LNCAP (cell line): ENCODE results near the gene SH3BP4.

Source experiments
- TF ChIP-seq, protein P1 (sequence below): fragments of 450-650 bp; IDR thresholded peaks from 2 replicates; pipeline ENCODE4 v1.5.1; 2017; ENCODE audit warnings: mild to moderate bottlenecking

SH3BP4 gene

GRCh38 chr2:234969306-234970098 is 17.7 kb downstream of the SH3BP4 start:
- TF ChIP-seq, protein P1, sequence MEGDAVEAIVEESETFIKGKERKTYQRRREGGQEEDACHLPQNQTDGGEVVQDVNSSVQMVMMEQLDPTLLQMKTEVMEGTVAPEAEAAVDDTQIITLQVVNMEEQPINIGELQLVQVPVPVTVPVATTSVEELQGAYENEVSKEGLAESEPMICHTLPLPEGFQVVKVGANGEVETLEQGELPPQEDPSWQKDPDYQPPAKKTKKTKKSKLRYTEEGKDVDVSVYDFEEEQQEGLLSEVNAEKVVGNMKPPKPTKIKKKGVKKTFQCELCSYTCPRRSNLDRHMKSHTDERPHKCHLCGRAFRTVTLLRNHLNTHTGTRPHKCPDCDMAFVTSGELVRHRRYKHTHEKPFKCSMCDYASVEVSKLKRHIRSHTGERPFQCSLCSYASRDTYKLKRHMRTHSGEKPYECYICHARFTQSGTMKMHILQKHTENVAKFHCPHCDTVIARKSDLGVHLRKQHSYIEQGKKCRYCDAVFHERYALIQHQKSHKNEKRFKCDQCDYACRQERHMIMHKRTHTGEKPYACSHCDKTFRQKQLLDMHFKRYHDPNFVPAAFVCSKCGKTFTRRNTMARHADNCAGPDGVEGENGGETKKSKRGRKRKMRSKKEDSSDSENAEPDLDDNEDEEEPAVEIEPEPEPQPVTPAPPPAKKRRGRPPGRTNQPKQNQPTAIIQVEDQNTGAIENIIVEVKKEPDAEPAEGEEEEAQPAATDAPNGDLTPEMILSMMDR, result no peak

- TF ChIP-seq, protein P1, result no peak
These were observed 18.3 kb downstream of the SH3BP4 start for GRCh38 chr2:234970099-234970440.

- TF ChIP-seq, protein P1, result no peak
These were observed 18.7 kb downstream of the SH3BP4 start for GRCh38 chr2:234970477-234970882.

- TF ChIP-seq, protein P1, result no peak
These were observed 19.7 kb downstream of the SH3BP4 start for GRCh38 chr2:234971496-234971895.

GRCh38 chr2:234973008-234973407 is 21.2 kb downstream of the SH3BP4 start:
- TF ChIP-seq, protein P1, result no peak

DNA sequence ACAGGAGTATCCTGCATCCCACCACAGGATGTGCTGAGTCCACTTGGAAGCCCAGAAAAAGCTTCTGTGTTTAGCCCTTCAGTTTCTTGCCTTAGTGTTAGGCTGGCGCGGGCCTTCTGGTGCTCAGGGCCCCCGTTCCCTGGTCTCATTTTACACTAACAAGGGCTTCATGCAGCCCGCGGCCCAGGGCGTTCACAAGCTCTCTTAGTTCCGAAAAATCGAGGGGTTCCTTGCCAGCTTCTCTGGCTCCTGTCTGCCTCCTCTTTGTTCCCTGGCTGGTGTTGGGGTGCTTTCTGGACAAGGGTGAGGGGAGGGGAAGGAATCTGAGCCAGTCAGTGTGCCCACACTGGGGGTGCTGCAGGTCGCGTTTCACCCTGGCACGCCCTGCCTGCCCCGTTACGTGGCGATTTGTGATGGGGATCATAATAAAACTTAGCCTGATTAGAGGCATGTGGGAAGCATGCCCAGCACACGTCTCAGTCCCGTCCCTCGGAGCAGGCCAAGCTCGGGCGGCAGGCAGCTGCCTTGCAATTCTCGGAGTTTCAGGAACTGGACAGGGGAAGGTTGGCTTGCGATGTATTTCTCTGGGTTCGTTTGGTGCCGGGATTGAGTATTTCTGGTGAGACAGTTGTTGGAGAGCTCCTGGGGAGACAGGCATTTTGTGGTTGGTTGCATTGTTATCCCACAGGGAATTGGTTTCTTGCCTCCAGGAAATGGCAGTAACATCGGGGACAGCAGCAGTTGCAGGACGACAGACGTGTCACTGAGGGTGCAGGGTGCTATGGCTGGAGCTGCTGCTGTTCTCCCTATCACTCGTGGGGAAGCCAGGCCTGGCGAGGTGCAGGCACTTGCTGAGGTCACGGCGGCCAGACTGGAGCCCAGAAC is 22.9 kb downstream of the SH3BP4 start:
- TF ChIP-seq, protein P1, result no peak

- TF ChIP-seq, protein P1, result no peak
These were observed 23.8 kb downstream of the SH3BP4 start for GRCh38 chr2:234975611-234976010.
